Activated CD4-positive, alpha-beta memory T cell treated with anti-CD3 and anti-CD28 coated beads, Interleukin-2, amount 10 ng/mL, durations not matched to agents 7 days and 5 days (primary cell): ENCODE results near the gene IFNG-AS1. TPM values are rescaled to one million over a fixed set of nuclear protein-coding genes. Genes with fewer than 3 reads are reported as not detected.

Source experiments
- CTCF ChIA-PET: fragments of 350-600 bp; sonication (Branson Sonifier 250); formaldehyde crosslinking; loops from one replicate; lab custom pipeline; 2021; ENCODE audit warnings: antibody characterized with exemption, inconsistent platforms; lab: Charles Lee
- POLR2A ChIA-PET: fragments of 350-600 bp; sonication (Branson Sonifier 250); formaldehyde crosslinking; loops from one replicate; lab custom pipeline; 2021; ENCODE audit warnings: antibody characterized with exemption; lab: Charles Lee
- DNase-seq: peaks from one replicate; pipeline ENCODE4 v3.0.0-alpha.2; 2020
- H3K27ac Mint-ChIP-seq: one replicate; pipeline ENCODE4 v1.8.0; 2021; ENCODE audit warnings: mild to moderate bottlenecking, mixed read lengths
- H3K27me3 Mint-ChIP-seq: one replicate; pipeline ENCODE4 v1.8.0; 2021; ENCODE audit warnings: mixed read lengths
- H3K36me3 Mint-ChIP-seq: one replicate; pipeline ENCODE4 v1.8.0; 2021; ENCODE audit warnings: low read depth, mixed read lengths
- H3K4me1 Mint-ChIP-seq: one replicate; pipeline ENCODE4 v1.8.0; 2021; ENCODE audit warnings: mixed read lengths
- H3K4me3 Mint-ChIP-seq: one replicate; pipeline ENCODE4 v1.8.0; 2021; ENCODE audit warnings: mild to moderate bottlenecking, mixed read lengths
- H3K9me3 Mint-ChIP-seq: one replicate; pipeline ENCODE4 v1.8.0; 2021; ENCODE audit warnings: mixed read lengths
- total RNA-seq, 2 experiments: library from RNA; stranded (reverse); gene quantifications; one replicate each; pipeline ENCODE4 v1.2.3, GENCODE V29; 2021

Gene IFNG-AS1
- total RNA-seq, 2 experiments from 2014 or later, result 0.35 to 0.40 TPM

GRCh38 chr12:68028647-68029046 is 39.4 kb downstream of the IFNG-AS1 start:
- H3K9me3 Mint-ChIP-seq, result peaks cover 6% of the 10 kb centered on the region
- no peak for DNase-seq
- ChIA-PET CTCF (interaction anchor here (0.9 to 4.8 kb wide), 2 partner anchors 12 to 27 kb away, joined by 3 to 22 read pairs; no protein-coding TSS in a partner anchor), POLR2A (interaction anchor here (0.8 to 1.3 kb wide), 3 partner anchors 9 to 27 kb away, joined by 3 to 4 read pairs (median 3); no protein-coding TSS in a partner anchor)
- peak overlapping the region; percentile 68 for H3K27ac Mint-ChIP-seq
- peaks cover 45% of the 10 kb centered on the region for H3K4me1 Mint-ChIP-seq
- H3K4me3 Mint-ChIP-seq, result peak overlapping the region; percentile 36
- no peaks in the 10 kb centered on the region for H3K27me3 Mint-ChIP-seq
- H3K36me3 Mint-ChIP-seq, result peaks cover 7% of the 10 kb centered on the region

GRCh38 chr12:68030248-68030647 is 41.0 kb downstream of the IFNG-AS1 start:
- H3K27me3 Mint-ChIP-seq, result no peaks in the 10 kb centered on the region
- H3K4me1 Mint-ChIP-seq, result peaks cover 49% of the 10 kb centered on the region
- H3K27ac Mint-ChIP-seq, result no peak overlapping the region
- CTCF ChIA-PET, result interaction anchor here (1.5 to 4.8 kb wide), 2 partner anchors 10 to 128 kb away, joined by 3 to 22 read pairs; no protein-coding TSS in a partner anchor
- H3K36me3 Mint-ChIP-seq, result peaks cover 7% of the 10 kb centered on the region
- POLR2A ChIA-PET, result no interaction called here
- H3K9me3 Mint-ChIP-seq, result peaks cover 6% of the 10 kb centered on the region
- no peak overlapping the region for H3K4me3 Mint-ChIP-seq
- no peak for DNase-seq

- ChIA-PET CTCF (interaction anchor here (1.3 to 4.8 kb wide), 2 partner anchors 9 to 127 kb away, joined by 5 to 22 read pairs; no protein-coding TSS in a partner anchor), POLR2A (interaction anchor here (1.5 kb wide), 1 partner anchor 39 kb away, joined by 3 read pairs; no protein-coding TSS in a partner anchor)
- peaks cover 54% of the 10 kb centered on the region for H3K4me1 Mint-ChIP-seq
- peaks cover 7% of the 10 kb centered on the region for H3K36me3 Mint-ChIP-seq
- H3K4me3 Mint-ChIP-seq, result no peak overlapping the region
- H3K27me3 Mint-ChIP-seq, result no peaks in the 10 kb centered on the region
- no peak for DNase-seq
- peaks cover 6% of the 10 kb centered on the region for H3K9me3 Mint-ChIP-seq
- no peak overlapping the region for H3K27ac Mint-ChIP-seq
Observed at GRCh38 chr12:68031174-68031573, 41.9 kb downstream of the IFNG-AS1 start.

GRCh38 chr12:68031881-68032739 is 42.9 kb downstream of the IFNG-AS1 start:
- ChIA-PET CTCF (interaction anchor here (1.3 to 4.8 kb wide), 2 partner anchors 8 to 126 kb away, joined by 5 to 22 read pairs; no protein-coding TSS in a partner anchor), POLR2A (interaction anchor here (0.9 to 1.5 kb wide), 3 partner anchors 20 to 87 kb away, joined by 3 to 5 read pairs (median 3); no protein-coding TSS in a partner anchor)
- Mint-ChIP-seq H3K27ac (peak overlapping the region; percentile 60), H3K4me3 (peak overlapping the region; percentile 67), H3K9me3 (peaks cover 6% of the 10 kb centered on the region), H3K4me1 (peaks cover 58% of the 10 kb centered on the region), H3K27me3 (no peaks in the 10 kb centered on the region), H3K36me3 (peaks cover 7% of the 10 kb centered on the region)
- no peak for DNase-seq

- Mint-ChIP-seq H3K4me1 (peaks cover 39% of the 10 kb centered on the region), H3K27ac (no peak overlapping the region), H3K9me3 (no peaks in the 10 kb centered on the region), H3K4me3 (no peak overlapping the region), H3K27me3 (no peaks in the 10 kb centered on the region), H3K36me3 (peaks cover under 1% of the 10 kb centered on the region)
- DNase-seq, result no peak
- POLR2A ChIA-PET, result no interaction called here
- CTCF ChIA-PET, result no interaction called here
Observed at GRCh38 chr12:68034567-68034966, 45.3 kb downstream of the IFNG-AS1 start.

- H3K36me3 Mint-ChIP-seq, result no peaks in the 10 kb centered on the region
- CTCF ChIA-PET, result interaction anchor here (0.7 to 9.9 kb wide), 5 partner anchors 34 to 281 kb away, joined by 4 to 163 read pairs (median 9); partner anchors contain the start of genes IFNG and IL26
- DNase-seq, result peak; percentile 55
- H3K4me1 Mint-ChIP-seq, result peaks cover 46% of the 10 kb centered on the region
- no peaks in the 10 kb centered on the region for H3K27me3 Mint-ChIP-seq
- POLR2A ChIA-PET, result interaction anchor here (0.8 to 1.6 kb wide), 2 partner anchors 47 to 123 kb away, joined by 3 read pairs; partner anchors contain the start of gene IFNG
- H3K27ac Mint-ChIP-seq, result no peak overlapping the region
- H3K9me3 Mint-ChIP-seq, result no peaks in the 10 kb centered on the region
- no peak overlapping the region for H3K4me3 Mint-ChIP-seq
Observed at GRCh38 chr12:68036642-68037041, 47.4 kb downstream of the IFNG-AS1 start.

- Mint-ChIP-seq H3K9me3 (no peaks in the 10 kb centered on the region), H3K4me3 (no peak overlapping the region), H3K27ac (no peak overlapping the region), H3K36me3 (no peaks in the 10 kb centered on the region), H3K27me3 (no peaks in the 10 kb centered on the region), H3K4me1 (peaks cover 48% of the 10 kb centered on the region)
- ChIA-PET CTCF (interaction anchor here (0.8 to 9.9 kb wide), 6 partner anchors 35 to 682 kb away, joined by 3 to 163 read pairs (median 8); partner anchors contain the start of genes IFNG, IL26 and MDM1), POLR2A (interaction anchor here (0.7 to 1.6 kb wide), 4 partner anchors 10 to 121 kb away, joined by 3 read pairs; partner anchors contain the start of gene IFNG)
- no peak for DNase-seq
Observed at GRCh38 chr12:68037616-68038255, 48.5 kb downstream of the IFNG-AS1 start.

- DNase-seq, result no peak
- POLR2A ChIA-PET, result interaction anchor here (1.0 kb wide), 1 partner anchor 75 kb away, joined by 3 read pairs; no protein-coding TSS in a partner anchor
- Mint-ChIP-seq H3K4me3 (no peak overlapping the region), H3K27ac (no peak overlapping the region), H3K4me1 (peaks cover 40% of the 10 kb centered on the region), H3K27me3 (no peaks in the 10 kb centered on the region), H3K36me3 (no peaks in the 10 kb centered on the region), H3K9me3 (no peaks in the 10 kb centered on the region)
- CTCF ChIA-PET, result interaction anchor here (0.9 to 9.9 kb wide), 7 partner anchors 9 to 682 kb away, joined by 3 to 163 read pairs (median 9); partner anchors contain the start of genes IFNG and IL26
Observed at GRCh38 chr12:68038650-68039049, 49.4 kb downstream of the IFNG-AS1 start.

GRCh38 chr12:68040450-68041075 is 51.3 kb downstream of the IFNG-AS1 start:
- Mint-ChIP-seq H3K4me3 (no peak overlapping the region), H3K9me3 (no peaks in the 10 kb centered on the region), H3K27ac (peak overlapping the region; percentile 11), H3K4me1 (peaks cover 36% of the 10 kb centered on the region), H3K27me3 (no peaks in the 10 kb centered on the region), H3K36me3 (no peaks in the 10 kb centered on the region)
- ChIA-PET CTCF (interaction anchor here (0.7 to 9.9 kb wide), 44 partner anchors 8 to 614 kb away, joined by 3 to 163 read pairs (median 5); partner anchors contain the start of genes IFNG, IL26 and MDM1), POLR2A (interaction anchor here (0.6 to 2.7 kb wide), 7 partner anchors 79 to 291 kb away, joined by 3 to 18 read pairs (median 4); partner anchors contain the start of genes IFNG and MDM1)
- peak; percentile 70 for DNase-seq

GRCh38 chr12:68042212-68042699 is 53.0 kb downstream of the IFNG-AS1 start:
- H3K27ac Mint-ChIP-seq, result peak overlapping the region; percentile 50
- no peak for DNase-seq
- H3K36me3 Mint-ChIP-seq, result no peaks in the 10 kb centered on the region
- no peak overlapping the region for H3K4me3 Mint-ChIP-seq
- CTCF ChIA-PET, result interaction anchor here (1.6 to 9.9 kb wide), 3 partner anchors 12 to 115 kb away, joined by 5 to 163 read pairs (median 22); partner anchors contain the start of gene IFNG
- POLR2A ChIA-PET, result interaction anchor here (2.7 kb wide), 1 partner anchor 115 kb away, joined by 18 read pairs; no protein-coding TSS in a partner anchor
- H3K4me1 Mint-ChIP-seq, result peaks cover 26% of the 10 kb centered on the region
- H3K9me3 Mint-ChIP-seq, result no peaks in the 10 kb centered on the region
- H3K27me3 Mint-ChIP-seq, result no peaks in the 10 kb centered on the region

- ChIA-PET CTCF (interaction anchor here (1.3 to 9.9 kb wide), 2 partner anchors 24 to 114 kb away, joined by 3 to 163 read pairs; partner anchors contain the start of gene IFNG), POLR2A (no interaction called here)
- H3K36me3 Mint-ChIP-seq, result no peaks in the 10 kb centered on the region
- no peak for DNase-seq
- no peak overlapping the region for H3K4me3 Mint-ChIP-seq
- peaks cover 24% of the 10 kb centered on the region for H3K4me1 Mint-ChIP-seq
- no peak overlapping the region for H3K27ac Mint-ChIP-seq
- H3K27me3 Mint-ChIP-seq, result no peaks in the 10 kb centered on the region
- no peaks in the 10 kb centered on the region for H3K9me3 Mint-ChIP-seq
Observed at GRCh38 chr12:68043435-68043834, 54.2 kb downstream of the IFNG-AS1 start.
